GM12878 (cell line): ENCODE data around the gene PACS2.

Source experiments
- CTCF ChIP-seq, 3 experiments: IDR thresholded peaks in 2 of 3; conservative IDR thresholded peaks in 1 of 3; 2 replicates each; pipeline ENCODE4 v1.5.1; 2011; ENCODE audit warnings: low read depth in 3 of 3, low read length in 3 of 3, mild to moderate bottlenecking in 3 of 3, control low read depth in 2 of 3, moderate library complexity in 2 of 3, inconsistent platforms in 1 of 3, mixed read lengths in 1 of 3; ENCODE audit not compliant: control insufficient read depth in 2 of 3, insufficient read depth in 1 of 3; ENCODE audit errors: extremely low read depth in 1 of 3
- EZH2 ChIP-seq: IDR thresholded peaks from 2 replicates; pipeline ENCODE4 v1.6.1; 2012; ENCODE audit warnings: low read depth, mild to moderate bottlenecking, control low read depth, inconsistent platforms, low read length, borderline replicate concordance; ENCODE audit not compliant: control insufficient read depth
- GABPA ChIP-seq: IDR thresholded peaks from 2 replicates; pipeline ENCODE4 v1.6.1; 2014; ENCODE audit warnings: antibody characterized with exemption, low read depth, mild to moderate bottlenecking, inconsistent platforms
- MYC ChIP-seq: IDR thresholded peaks from 2 replicates; pipeline ENCODE4 v1.6.1; 2011; ENCODE audit warnings: mild to moderate bottlenecking, low read length, moderate library complexity, inconsistent platforms; ENCODE audit not compliant: insufficient read depth, insufficient replicate concordance, insufficient read length, severe bottlenecking
- NFYB ChIP-seq: IDR thresholded peaks from 2 replicates; pipeline ENCODE4 v1.6.1; 2011; ENCODE audit warnings: low read depth, mild to moderate bottlenecking, low read length, improper control_type of control experiment, moderate library complexity; ENCODE audit not compliant: insufficient read depth
- NR2C1 ChIP-seq: fragments of 450-650 bp; IDR thresholded peaks from 2 replicates; pipeline ENCODE4 v1.6.1; 2017; ENCODE audit warnings: antibody characterized with exemption, mild to moderate bottlenecking, moderate library complexity
- SPI1 ChIP-seq: IDR thresholded peaks from 2 replicates; pipeline ENCODE4 v1.6.1; 2011; ENCODE audit warnings: low read depth, mild to moderate bottlenecking, low read length, moderate library complexity, borderline replicate concordance; ENCODE audit not compliant: insufficient read depth
- ZNF274 ChIP-seq: IDR thresholded peaks from one replicate; pipeline ENCODE4 v1.8.0; 2011; ENCODE audit not compliant: insufficient read length, insufficient read depth
- TF ChIP-seq, protein P1 (sequence below): fragments of 450-650 bp; IDR thresholded peaks from 2 replicates; pipeline ENCODE4 v1.6.1; 2018; ENCODE audit warnings: borderline replicate concordance, mild to moderate bottlenecking; ENCODE audit not compliant: partially characterized antibody
- TF ChIP-seq, protein P2 (sequence below): fragments of 450-650 bp; IDR thresholded peaks from 2 replicates; pipeline ENCODE4 v1.6.1; 2017; ENCODE audit warnings: mild to moderate bottlenecking, moderate library complexity

DNA sequence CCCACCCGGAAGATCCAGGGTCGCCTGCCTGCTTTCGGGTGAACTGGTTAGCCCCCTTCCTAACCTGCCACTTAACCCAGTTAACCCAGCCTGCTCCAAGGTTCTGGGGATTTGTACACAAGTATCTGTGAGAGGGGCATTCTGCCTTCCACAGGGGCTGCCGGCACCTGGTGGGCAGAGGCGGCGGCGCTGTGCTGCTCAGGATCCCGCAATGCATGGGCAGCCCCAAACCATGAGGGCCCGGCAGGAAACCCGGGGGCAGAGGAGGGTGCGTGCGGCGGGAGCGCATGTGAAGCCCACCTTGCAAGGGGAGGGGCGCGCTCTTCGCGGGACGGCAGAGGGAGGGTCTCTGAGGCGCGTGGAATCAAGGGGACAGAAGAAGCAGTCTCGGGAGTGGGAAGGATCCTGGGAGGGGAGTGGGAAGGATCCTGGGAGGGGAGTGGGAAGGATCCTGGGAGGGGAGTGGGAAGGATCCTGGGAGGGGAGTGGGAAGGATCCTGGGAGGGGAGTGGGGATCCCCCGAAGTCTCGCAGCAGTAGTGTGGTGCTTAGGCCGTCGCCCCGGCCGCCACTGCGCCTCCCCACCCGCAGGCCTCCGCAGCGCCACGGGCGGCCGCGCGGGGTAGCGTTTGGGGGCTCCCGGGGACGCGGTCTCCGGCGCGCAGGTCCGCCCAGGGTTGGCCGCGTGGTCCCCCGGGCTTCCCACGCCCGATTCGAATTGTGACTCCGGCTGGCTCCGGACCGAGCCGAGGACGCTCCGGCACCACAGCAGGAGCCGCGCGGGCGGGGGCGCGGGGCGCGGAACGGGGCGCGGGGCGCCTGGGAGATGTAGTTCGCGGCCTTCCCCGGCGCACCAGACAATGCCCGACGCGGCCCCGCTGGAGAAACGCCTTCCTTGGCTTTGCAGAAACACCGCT, 100.2 kb downstream of the PACS2 start:
- TF ChIP-seq CTCF (IDR thresholded peaks at IDR 0.05 in 2 of 3, conservative IDR thresholded peaks at IDR 0.05 in 1 of 3; ENCODE audit: control insufficient read depth in 2 of 3, extremely low read depth in 1 of 3, insufficient read depth in 1 of 3, low read depth in 3 of 3, low read length in 3 of 3) (peak; percentile 66 to 70 (median 67); a peak in 5 of 6 replicates), GABPA (no peak), SPI1 (no peak), ZNF274 (no peak), NR2C1 (peak; percentile 29), EZH2 (no peak), MYC (no peak), NFYB (no peak)
- TF ChIP-seq, protein P1, sequence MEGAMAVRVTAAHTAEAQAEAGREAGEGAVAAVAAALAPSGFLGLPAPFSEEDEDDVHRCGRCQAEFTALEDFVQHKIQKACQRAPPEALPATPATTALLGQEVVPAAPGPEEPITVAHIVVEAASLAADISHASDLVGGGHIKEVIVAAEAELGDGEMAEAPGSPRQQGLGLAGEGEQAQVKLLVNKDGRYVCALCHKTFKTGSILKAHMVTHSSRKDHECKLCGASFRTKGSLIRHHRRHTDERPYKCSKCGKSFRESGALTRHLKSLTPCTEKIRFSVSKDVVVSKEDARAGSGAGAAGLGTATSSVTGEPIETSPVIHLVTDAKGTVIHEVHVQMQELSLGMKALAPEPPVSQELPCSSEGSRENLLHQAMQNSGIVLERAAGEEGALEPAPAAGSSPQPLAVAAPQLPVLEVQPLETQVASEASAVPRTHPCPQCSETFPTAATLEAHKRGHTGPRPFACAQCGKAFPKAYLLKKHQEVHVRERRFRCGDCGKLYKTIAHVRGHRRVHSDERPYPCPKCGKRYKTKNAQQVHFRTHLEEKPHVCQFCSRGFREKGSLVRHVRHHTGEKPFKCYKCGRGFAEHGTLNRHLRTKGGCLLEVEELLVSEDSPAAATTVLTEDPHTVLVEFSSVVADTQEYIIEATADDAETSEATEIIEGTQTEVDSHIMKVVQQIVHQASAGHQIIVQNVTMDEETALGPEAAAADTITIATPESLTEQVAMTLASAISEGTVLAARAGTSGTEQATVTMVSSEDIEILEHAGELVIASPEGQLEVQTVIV = no peak
- TF ChIP-seq, protein P2, sequence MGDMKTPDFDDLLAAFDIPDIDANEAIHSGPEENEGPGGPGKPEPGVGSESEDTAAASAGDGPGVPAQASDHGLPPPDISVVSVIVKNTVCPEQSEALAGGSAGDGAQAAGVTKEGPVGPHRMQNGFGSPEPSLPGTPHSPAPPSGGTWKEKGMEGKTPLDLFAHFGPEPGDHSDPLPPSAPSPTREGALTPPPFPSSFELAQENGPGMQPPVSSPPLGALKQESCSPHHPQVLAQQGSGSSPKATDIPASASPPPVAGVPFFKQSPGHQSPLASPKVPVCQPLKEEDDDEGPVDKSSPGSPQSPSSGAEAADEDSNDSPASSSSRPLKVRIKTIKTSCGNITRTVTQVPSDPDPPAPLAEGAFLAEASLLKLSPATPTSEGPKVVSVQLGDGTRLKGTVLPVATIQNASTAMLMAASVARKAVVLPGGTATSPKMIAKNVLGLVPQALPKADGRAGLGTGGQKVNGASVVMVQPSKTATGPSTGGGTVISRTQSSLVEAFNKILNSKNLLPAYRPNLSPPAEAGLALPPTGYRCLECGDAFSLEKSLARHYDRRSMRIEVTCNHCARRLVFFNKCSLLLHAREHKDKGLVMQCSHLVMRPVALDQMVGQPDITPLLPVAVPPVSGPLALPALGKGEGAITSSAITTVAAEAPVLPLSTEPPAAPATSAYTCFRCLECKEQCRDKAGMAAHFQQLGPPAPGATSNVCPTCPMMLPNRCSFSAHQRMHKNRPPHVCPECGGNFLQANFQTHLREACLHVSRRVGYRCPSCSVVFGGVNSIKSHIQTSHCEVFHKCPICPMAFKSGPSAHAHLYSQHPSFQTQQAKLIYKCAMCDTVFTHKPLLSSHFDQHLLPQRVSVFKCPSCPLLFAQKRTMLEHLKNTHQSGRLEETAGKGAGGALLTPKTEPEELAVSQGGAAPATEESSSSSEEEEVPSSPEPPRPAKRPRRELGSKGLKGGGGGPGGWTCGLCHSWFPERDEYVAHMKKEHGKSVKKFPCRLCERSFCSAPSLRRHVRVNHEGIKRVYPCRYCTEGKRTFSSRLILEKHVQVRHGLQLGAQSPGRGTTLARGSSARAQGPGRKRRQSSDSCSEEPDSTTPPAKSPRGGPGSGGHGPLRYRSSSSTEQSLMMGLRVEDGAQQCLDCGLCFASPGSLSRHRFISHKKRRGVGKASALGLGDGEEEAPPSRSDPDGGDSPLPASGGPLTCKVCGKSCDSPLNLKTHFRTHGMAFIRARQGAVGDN = peak; percentile 58; the same call in 1 of the 2 replicates
